ENCODE results near the gene MARK2.

Gene MARK2

DNA sequence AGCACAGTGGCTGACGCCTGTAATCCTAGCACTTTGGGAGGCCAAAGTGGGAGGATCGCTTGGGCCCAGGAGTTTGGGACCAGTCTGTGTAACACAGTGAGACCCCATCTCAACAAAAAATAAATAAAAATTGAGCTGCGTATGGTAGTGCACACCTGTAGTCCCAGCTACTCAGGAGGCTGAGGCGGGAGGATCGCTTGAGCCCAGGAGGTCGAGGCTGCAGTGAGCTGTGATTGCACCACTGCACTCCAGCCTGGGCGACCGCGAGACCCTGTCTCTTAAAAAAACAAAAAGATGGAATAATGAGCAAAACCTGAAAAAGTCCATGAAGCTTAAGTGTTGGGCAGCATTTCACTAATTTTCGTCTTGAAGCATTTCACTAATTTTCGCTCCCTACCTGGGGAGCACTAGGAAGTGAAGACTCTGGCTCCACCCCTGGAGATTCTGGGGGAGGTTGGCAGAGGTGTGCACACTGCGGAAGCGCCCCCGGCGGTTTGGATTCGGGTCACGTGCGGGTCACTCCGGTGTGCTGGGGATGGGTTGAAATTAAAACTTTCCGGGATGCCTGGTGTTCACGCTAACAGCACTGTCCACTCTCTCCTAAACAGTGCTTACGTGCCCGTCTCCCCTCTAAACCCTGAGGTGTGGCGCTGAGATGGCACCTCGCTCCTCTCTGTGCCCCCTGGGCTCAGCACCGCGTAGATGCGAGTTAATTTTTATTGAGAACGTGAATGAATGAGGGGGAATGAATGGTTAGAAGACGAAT is 99.0 kb downstream of the MARK2 start:
- DNase-seq = peak; percentile 76

DNA sequence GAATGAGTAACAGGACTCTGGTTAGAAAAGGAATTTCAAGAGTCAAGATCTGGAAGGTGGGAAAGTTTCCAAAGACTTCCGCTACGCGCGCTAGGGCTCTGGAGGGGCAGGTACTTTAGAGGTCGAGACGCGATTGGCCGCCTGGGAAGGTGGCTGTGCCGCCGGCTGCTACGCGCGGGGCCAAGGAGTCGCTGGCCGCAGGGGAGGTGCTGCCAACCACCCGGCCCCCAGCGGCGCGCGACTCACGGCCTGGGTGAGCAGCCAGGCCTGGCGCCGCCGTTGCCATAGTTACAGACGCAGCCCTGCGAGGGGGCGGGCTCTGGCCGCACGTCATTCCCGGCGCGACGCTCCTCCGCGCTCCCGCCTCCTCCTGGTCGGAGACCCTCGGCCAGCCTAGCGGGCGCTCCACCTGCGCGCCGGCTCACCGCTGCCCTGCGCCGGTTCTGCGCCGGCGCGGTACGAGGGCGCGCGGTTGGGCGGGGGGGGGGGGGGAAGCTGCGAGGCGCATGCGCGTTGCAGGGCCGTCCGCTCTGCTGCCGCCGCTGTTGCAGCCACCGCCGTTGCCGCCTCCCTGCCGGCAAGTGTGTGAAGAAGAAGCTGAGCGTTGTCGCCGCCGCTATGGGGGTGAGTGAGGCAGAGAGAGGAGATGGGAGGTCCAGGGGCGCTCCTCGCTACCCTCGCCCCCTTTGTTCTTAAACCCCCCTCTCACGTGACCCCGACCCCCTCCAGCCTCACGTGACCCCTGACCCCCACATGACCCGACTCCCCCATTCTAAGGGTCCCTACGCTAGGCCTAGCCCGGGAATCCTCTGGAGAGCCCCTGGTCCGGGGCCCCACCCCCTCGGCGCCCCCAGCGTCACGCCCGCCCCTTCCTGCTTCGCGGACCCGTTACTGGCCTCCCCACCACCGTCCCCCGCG is 99.8 kb downstream of the MARK2 start, which contains the start of gene NAA40:
Gene NAA40 (plus strand): TSS at position 524 of the 918 bp plus-strand sequence. CDS start 95 bp downstream, at position 619.
- DNase-seq = peak; percentile 99

DNA sequence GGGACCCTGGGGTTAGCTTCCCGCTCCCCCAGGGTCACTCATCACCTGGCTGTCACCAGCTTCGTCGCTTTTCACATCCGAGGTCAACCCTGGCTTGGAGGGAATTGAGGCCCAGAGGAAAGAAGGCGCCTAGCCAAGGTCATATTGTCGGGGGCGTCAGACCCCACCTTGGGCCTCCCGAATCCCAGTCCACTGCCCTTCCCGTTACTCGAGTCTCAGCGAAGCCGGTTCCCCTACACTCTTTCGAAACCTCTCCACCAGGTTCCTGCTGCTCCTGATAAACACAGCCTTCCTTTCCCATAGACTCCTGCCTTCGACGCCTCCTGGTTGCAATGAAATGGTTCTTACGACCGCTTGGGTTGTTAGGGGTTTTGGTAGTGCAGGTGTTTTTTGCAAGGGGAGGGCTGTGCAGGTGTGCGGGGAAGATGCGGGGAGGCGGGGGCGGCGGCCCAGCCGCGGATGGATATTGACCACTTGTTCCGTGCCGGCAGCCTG is 100.5 kb downstream of the MARK2 start:
- peak; percentile 63 for DNase-seq

DNA sequence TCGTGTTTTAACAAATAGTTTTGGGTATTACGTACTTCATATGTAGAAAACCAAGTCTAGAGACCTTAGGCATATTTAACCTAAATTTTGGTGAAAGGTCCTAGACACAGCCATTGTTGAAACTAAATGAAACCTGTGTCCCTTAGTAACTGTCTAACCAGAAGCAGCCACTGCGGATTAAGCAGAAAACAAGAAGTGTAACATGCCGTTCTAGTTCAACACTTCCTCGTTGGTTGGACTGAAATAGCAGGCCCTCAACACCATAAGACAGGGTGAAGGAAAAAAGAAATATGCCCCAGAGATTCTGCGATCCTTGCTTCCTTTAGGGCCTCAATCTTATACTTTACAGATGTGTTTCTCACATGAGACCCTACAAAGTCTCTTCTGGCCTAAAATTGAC is 101.9 kb downstream of the MARK2 start:
- no peak for DNase-seq

DNA sequence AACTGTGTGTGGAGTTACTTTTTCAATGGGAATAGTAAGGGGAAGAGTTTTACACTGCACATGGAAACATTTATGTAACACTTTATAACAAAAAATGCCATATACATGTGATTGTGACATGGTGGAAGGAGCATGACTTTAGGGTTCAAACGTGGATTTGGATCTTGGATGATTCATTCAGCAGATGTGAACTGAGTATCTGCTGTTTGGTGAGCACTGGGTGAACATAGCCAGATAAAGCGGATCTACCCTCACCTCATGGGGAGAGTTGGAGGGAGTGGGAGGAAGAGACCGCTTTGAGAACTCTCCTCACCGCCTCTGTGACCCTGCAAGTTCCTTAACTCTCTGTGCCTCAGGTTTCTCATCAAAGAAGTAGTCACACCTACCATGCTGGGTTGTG is 103.0 kb downstream of the MARK2 start:
- no peak for DNase-seq

DNA sequence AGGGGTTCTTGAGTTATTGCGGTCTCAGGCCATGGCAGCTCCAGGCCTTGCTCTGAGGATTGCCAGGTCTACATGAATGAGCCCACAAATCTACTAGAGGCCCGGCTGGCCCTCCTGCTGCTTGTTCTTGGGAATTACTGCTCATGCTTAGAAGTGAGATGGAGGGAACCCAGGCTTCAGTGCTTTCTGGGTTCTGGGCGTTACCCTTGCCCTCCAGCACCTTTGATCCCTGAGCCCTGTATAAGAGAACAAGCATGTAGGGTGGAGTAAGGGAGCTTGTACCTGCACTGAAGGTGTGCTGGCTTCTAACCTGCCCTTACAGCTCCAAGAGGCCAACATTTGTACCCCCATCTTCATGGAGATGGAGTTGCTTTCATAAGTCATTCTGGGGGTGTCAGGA is 103.9 kb downstream of the MARK2 start:
- no peak for DNase-seq

DNA sequence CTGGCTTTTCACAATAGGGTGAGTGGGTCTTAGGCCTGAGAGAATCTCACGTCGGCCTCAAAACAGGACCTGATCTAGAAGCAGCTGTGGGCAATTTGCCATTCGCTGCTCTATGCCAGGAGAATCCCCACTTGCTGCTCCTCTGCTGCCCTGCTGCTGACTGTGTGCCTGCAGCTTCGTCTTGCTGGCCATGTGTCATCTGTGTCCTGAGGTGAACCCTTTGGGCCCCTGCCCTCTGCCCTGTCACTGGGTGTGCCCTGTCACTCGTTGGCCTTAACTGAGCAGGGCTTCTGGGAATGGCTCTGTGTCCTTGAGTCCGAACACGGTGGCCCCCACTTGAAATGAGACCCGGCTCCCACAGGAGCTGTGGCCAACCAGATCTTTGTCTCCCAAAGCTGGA is 106.1 kb downstream of the MARK2 start:
- DNase-seq = no peak

DNA sequence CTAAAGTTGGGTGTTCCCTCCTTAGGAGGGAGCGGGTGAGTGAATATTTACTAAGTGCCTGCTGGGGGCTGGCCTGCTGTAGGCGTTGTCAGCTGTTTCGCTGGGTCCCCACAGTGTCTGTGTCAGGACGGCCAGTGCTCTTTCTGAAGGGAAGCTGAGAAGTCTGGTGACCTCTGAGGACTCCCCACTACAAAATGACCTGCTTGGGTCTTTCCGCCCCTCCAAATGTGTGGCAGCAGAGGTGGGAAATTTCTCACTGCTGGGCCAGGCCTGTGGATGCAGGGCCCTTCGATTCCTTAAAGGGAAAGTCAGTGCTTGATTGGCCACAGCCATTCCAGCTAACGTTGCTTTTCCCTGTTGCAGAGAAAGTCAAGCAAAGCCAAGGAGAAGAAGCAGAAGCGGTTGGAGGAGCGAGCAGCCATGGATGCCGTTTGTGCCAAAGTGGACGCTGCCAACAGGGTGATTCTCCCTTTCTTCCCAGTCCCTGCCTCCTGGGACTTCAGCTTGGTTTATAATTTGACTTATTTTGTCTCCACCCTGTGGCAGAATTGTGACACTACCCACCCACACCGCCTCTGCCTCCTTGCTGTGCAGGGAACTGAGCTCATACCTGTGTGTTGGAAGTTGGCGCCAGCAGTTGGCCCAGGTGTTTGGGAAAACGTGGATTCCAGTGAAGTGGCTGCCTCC is 106.7 kb downstream of the MARK2 start:
- DNase-seq = peak; percentile 87

DNA sequence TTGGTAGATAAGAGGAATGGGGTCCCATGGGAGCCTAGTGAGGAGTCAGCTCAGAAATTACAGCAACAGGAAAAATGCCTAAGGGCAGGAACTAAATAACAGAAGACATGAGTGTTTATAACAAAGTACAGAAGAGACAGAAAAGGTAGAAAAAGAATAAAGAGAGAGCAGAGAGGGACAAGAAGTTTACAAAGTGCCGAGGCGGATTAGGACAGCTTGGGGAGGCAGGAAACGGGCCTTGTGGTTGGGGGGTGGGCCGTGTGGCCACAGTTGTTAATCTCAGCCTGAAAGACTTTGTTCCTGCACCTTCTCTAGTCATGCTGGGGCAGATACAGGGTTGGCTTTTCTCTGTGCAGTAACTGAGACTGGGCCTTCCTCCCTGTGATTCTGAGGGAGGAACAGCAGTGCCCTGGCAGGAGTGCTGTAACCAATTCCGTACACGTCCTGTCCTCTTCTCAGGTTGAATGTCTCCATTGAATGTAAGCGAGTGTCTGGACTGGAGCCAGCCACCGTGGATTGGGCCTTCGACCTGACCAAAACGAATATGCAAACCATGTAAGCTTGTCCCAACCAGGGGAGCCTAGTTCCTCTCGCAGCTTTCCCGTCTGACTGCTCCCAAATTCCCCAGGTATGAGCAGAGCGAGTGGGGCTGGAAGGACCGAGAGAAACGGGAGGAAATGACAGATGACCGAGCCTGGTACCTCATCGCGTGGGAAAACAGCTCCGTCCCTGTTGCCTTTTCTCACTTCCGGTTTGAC is 113.0 kb downstream of the MARK2 start:
- DNase-seq = no peak

DNA sequence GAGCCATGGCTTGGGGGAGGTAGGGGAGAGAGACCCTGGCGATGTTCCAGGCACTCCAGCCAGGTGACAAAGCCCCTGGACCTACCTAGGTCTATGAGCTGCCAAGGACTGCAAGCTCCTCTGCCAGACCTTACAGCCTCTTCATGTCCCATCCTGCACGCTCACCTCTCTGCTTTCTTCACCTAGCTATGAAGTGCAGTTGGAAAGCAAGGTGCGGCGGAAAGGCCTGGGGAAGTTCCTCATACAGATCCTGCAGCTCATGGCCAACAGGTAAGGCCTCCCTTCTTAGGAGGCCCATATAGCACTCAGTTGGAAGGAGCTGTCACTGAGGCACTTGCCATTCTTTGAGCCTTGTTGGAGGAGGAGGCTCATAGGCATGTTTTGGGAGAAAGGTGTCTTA is 113.7 kb downstream of the MARK2 start:
- no peak for DNase-seq

DNA sequence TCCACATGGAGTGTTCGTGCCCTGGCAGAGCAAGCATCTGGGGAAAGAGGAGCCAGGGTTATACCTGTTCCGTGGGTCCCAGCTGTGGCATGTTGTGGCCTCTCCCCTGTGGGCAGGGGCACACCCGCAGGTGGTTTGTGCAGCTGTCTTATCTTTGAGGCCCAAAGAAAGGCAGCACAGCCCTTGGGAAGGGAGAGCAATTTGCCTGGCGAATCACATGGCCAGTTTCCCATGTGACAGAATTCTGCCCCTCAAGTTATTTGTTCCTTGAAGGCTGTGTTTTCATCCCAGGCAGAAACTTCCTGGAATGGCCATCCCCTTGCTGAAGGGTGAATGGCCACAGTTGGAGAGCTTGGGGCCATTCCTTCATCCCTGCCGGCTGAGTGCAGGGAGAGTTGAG is 119.1 kb downstream of the MARK2 start:
- no peak for DNase-seq
